B cell (primary cell): ENCODE data around the gene APOC3. TPM values are rescaled to one million over a fixed set of nuclear protein-coding genes. Genes with fewer than 3 reads are reported as not detected.

Experiments
- ATAC-seq: fragments of 200-7000 bp; cut with Tn5 transposase; one replicate; pipeline ENCODE4 v1.10.0; 2021; ENCODE audit warnings: low read depth, mild to moderate bottlenecking, moderate number of reproducible peaks, moderate library complexity
- CTCF ChIA-PET: fragments of 350-600 bp; sonication (Branson Sonifier 250); formaldehyde crosslinking; loops from one replicate; lab custom pipeline; 2021; ENCODE audit warnings: antibody characterized with exemption, inconsistent platforms; lab: Charles Lee
- POLR2A ChIA-PET: fragments of 350-600 bp; sonication (Branson Sonifier 250); formaldehyde crosslinking; loops from one replicate; lab custom pipeline; 2021; ENCODE audit warnings: antibody characterized with exemption; lab: Charles Lee
- DNase-seq: peaks from one replicate; pipeline ENCODE4 v3.0.0; 2013
- H2AFZ ChIP-seq: 2 replicates; pipeline ENCODE4 v1.6.1; 2012; ENCODE audit warnings: mild to moderate bottlenecking, low read depth, low read length; ENCODE audit not compliant: insufficient read depth, poor library complexity, severe bottlenecking
- H3K27ac ChIP-seq, 2 donors: 1 replicate in 1 of 2; 2 replicates in 1 of 2; pipeline ENCODE4 v1.5.1; 2012 to 2013; ENCODE audit warnings: low read length in 2 of 2, mild to moderate bottlenecking in 2 of 2, moderate library complexity in 1 of 2
- H3K27me3 ChIP-seq, 4 experiments: fragments of 200-600 bp in 1 of 4; sonication (generic) in 1 of 4; replicated peaks in 1 of 4; 1 replicate in 2 of 4; 2 replicates in 2 of 4; pipeline versions ENCODE4 v1.6.1 to v1.7.0; 2013 to 2016; ENCODE audit warnings: low read length in 3 of 4, mild to moderate bottlenecking in 2 of 4, mixed read lengths in 1 of 4, moderate library complexity in 1 of 4; ENCODE audit not compliant: insufficient read depth in 4 of 4, control insufficient read depth in 3 of 4; ENCODE audit errors: control extremely low read depth in 1 of 4
- H3K36me3 ChIP-seq, 2 experiments: replicated peaks in 1 of 2; 1 replicate in 1 of 2; 2 replicates in 1 of 2; pipeline versions ENCODE4 v1.6.1 to v1.7.1; 2013; ENCODE audit warnings: low read length in 1 of 2; ENCODE audit not compliant: insufficient read depth in 2 of 2, control insufficient read depth in 1 of 2; ENCODE audit errors: control extremely low read depth in 1 of 2, extremely low read depth in 1 of 2
- H3K4me1 ChIP-seq, 2 donors: fragments of 200-600 bp in 1 of 2; sonication (generic) in 1 of 2; 1 replicate in 1 of 2; 2 replicates in 1 of 2; pipeline versions ENCODE4 v1.5.1 to v1.6.1; 2013 to 2017; ENCODE audit warnings: low read length in 2 of 2; ENCODE audit not compliant: control insufficient read depth in 2 of 2, insufficient read depth in 2 of 2
- H3K4me2 ChIP-seq: replicated peaks from 2 replicates; pipeline ENCODE3; 2012; ENCODE audit warnings: mild to moderate bottlenecking, low read depth, low read length; ENCODE audit not compliant: poor library complexity, severe bottlenecking
- H3K4me3 ChIP-seq, 5 experiments: fragments of 200-600 bp in 1 of 5; sonication (generic) in 1 of 5; 1 replicate in 3 of 5; 2 replicates in 2 of 5; pipeline versions ENCODE4 v1.5.1 to v1.7.0; 2011 to 2016; ENCODE audit warnings: low read length in 4 of 5, mild to moderate bottlenecking in 4 of 5, low read depth in 2 of 5, control low read depth in 1 of 5, moderate library complexity in 1 of 5; ENCODE audit not compliant: insufficient read depth in 1 of 5; ENCODE audit errors: control extremely low read depth in 1 of 5, extremely low read depth in 1 of 5
- H3K79me2 ChIP-seq: fragments of 200-600 bp; sonication (generic); one replicate; pipeline ENCODE4 v1.6.0; 2016; ENCODE audit warnings: low read length; ENCODE audit not compliant: control insufficient read depth, insufficient read depth
- H3K9ac ChIP-seq: fragments of 200-600 bp; sonication (generic); 2 replicates; pipeline ENCODE4 v1.6.1; 2017; ENCODE audit warnings: mild to moderate bottlenecking, low read length, moderate library complexity
- H3K9me3 ChIP-seq, 3 donors: one replicate each; pipeline versions ENCODE4 v1.6.1 to v1.7.1; 2013; ENCODE audit warnings: low read length in 2 of 3; ENCODE audit not compliant: control insufficient read depth in 2 of 3, insufficient read depth in 1 of 3; ENCODE audit errors: control extremely low read depth in 1 of 3
- H4K20me1 ChIP-seq: 2 replicates; pipeline ENCODE4 v1.6.0; 2012; ENCODE audit warnings: mild to moderate bottlenecking, low read length; ENCODE audit not compliant: insufficient read depth, control insufficient read depth, poor library complexity, severe bottlenecking
- H3K27ac Mint-ChIP-seq: one replicate; pipeline ENCODE4 v1.8.0; 2021; ENCODE audit warnings: mixed read lengths
- H3K27me3 Mint-ChIP-seq: one replicate; pipeline ENCODE4 v1.8.0; 2021; ENCODE audit warnings: mixed read lengths
- H3K4me1 Mint-ChIP-seq: one replicate; pipeline ENCODE4 v1.8.0; 2021; ENCODE audit warnings: mixed read lengths
- H3K4me3 Mint-ChIP-seq: one replicate; pipeline ENCODE4 v1.8.0; 2021; ENCODE audit warnings: mixed read lengths
- H3K9me3 Mint-ChIP-seq: one replicate; pipeline ENCODE4 v1.8.0; 2022; ENCODE audit warnings: mixed read lengths; ENCODE audit not compliant: insufficient read depth
- CTCF ChIP-seq: fragments of 200-600 bp; IDR thresholded peaks from one replicate; pipeline ENCODE4 v1.8.0; 2022; ENCODE audit warnings: antibody characterized with exemption, mild to moderate bottlenecking
- EZH2 ChIP-seq: IDR thresholded peaks from 2 replicates; pipeline ENCODE4 v1.6.1; 2012; ENCODE audit warnings: borderline replicate concordance, low read depth, mild to moderate bottlenecking, moderate library complexity, low read length; ENCODE audit not compliant: insufficient read depth, poor library complexity, severe bottlenecking
- WGBS: methylation state at CpG from one replicate; pipeline ENCODE4 v1.1.5; 2013; ENCODE audit warnings: missing lambda C conversion rate; ENCODE audit not compliant: insufficient coverage; 5-methylcytosine and 5-hydroxymethylcytosine counted together
- intact Hi-C: fragments of 100-400 bp; cut with micrococcal nuclease; formaldehyde crosslinking; loops from one replicate; pipeline ENCODE4 v1.10.0; 2022
- polyA plus RNA-seq: library from polyadenylated mRNA; depleted of rRNA; stranded (reverse); fragments of >200 nt; gene quantifications from 2 replicates; pipeline ENCODE4 v1.2.3, GENCODE V29; 2012
- total RNA-seq, 2 donors: library from RNA; stranded (reverse); fragments of 120-200 nt in 1 of 2; gene quantifications; 1 replicate in 1 of 2; 2 replicates in 1 of 2; pipeline versions ENCODE4 v1.2.3 to v1.2.4, GENCODE V29; 2013 to 2022

Gene APOC3
- total and polyA plus RNA-seq, 2 donors (not counting 1 experiment from before 2014, with no cell fraction given): not detected

- Histone ChIP-seq H3K9me3 (no peaks in the 10 kb centered on the region), H3K4me1 (no peaks in the 10 kb centered on the region), H3K36me3 (peaks cover 4 to 95% of the 10 kb centered on the region in 2 experiments), H3K27me3 (no peaks in the 10 kb centered on the region), H3K4me3 (no peak overlapping the region), H2AFZ (no peak overlapping the region), H3K9ac (no peak overlapping the region), H3K4me2 (no peak overlapping the region), H3K79me2 (no peaks in the 10 kb centered on the region), H3K27ac (no peak overlapping the region), H4K20me1 (no peaks in the 10 kb centered on the region)
- no peak for ATAC-seq
- intact Hi-C loops: no loop called here
- H3K9me3 Mint-ChIP-seq: no peaks in the 10 kb centered on the region
- no peaks in the 10 kb centered on the region for H3K27me3 Mint-ChIP-seq
- 95% methylated on average over 3 of the region's 6 CpGs for WGBS
- no peak overlapping the region for H3K4me3 Mint-ChIP-seq
- TF ChIP-seq CTCF (no peak), EZH2 (no peak)
- ChIA-PET CTCF (interaction anchor here (1.1 to 4.0 kb wide), 4 partner anchors 9 to 239 kb away, joined by 3 to 11 read pairs (median 6); partner anchors contain the start of gene APOA5), POLR2A (no interaction called here)
- H3K4me1 Mint-ChIP-seq: no peaks in the 10 kb centered on the region
- no peak overlapping the region for H3K27ac Mint-ChIP-seq
- DNase-seq: no peak
Measured at GRCh38 chr11:116866804-116867455, 37.2 kb downstream of the APOC3 start.

- H3K36me3 ChIP-seq: peaks cover 8 to 95% of the 10 kb centered on the region in 2 experiments
- H4K20me1 ChIP-seq: no peaks in the 10 kb centered on the region
- WGBS: 100% methylated on average over 11 of the region's 11 CpGs
- Mint-ChIP-seq H3K9me3 (no peaks in the 10 kb centered on the region), H3K27me3 (no peaks in the 10 kb centered on the region), H3K27ac (no peak overlapping the region), H3K4me3 (no peak overlapping the region), H3K4me1 (no peaks in the 10 kb centered on the region)
- no peaks in the 10 kb centered on the region for H3K4me1 ChIP-seq
- no peak overlapping the region for H3K4me3 ChIP-seq
- intact Hi-C loops: no loop called here
- ChIA-PET POLR2A (no interaction called here), CTCF (interaction anchor here (1.1 to 4.0 kb wide), 3 partner anchors 12 to 238 kb away, joined by 3 to 11 read pairs (median 6); partner anchors contain the start of gene APOA5)
- no peaks in the 10 kb centered on the region for H3K27me3 ChIP-seq
- no peak overlapping the region for H2AFZ ChIP-seq
- no peaks in the 10 kb centered on the region for H3K79me2 ChIP-seq
- no peak overlapping the region for H3K27ac ChIP-seq
- H3K9ac ChIP-seq: no peak overlapping the region
- H3K9me3 ChIP-seq: no peaks in the 10 kb centered on the region
- no peak overlapping the region for H3K4me2 ChIP-seq
- DNase-seq (no peak), ATAC-seq (no peak)
- TF ChIP-seq EZH2 (no peak), CTCF (no peak)
Measured at GRCh38 chr11:116867619-116868018, 37.9 kb downstream of the APOC3 start.
